H1 (cell line): ENCODE measurements around the gene HSPA4. TPM values are rescaled to one million over a fixed set of nuclear protein-coding genes. Genes with fewer than 3 reads are reported as not detected.

Source experiments
- CTCF ChIA-PET: fragments of 300-600 bp; sonication (Branson Sonifier 250); formaldehyde crosslinking; loops from one replicate; lab custom pipeline; 2021; ENCODE audit not compliant: partially characterized antibody; lab: Charles Lee
- POLR2A ChIA-PET: fragments of 300-600 bp; sonication (Branson Sonifier 250); formaldehyde crosslinking; loops from one replicate; lab custom pipeline; 2021; ENCODE audit warnings: inconsistent platforms; ENCODE audit not compliant: partially characterized antibody; lab: Charles Lee
- DNase-seq, 2 experiments: peaks; one replicate each; pipeline versions ENCODE4 v3.0.0 to v3.0.0-alpha.2; 2010 to 2022; ENCODE audit warnings: low spot score in 2 of 2, low read depth in 1 of 2, mixed read lengths in 1 of 2
- FAIRE-seq: peaks from 2 replicates; lab custom pipeline; 2011; peaks lifted over from hg19 to GRCh38; lab: Jason Lieb, UNC
- H2AFZ ChIP-seq: 2 replicates; pipeline ENCODE4 v1.8.1; 2012; ENCODE audit warnings: low read length, inconsistent platforms
- H2AK5ac ChIP-seq: 2 replicates; pipeline ENCODE4 v1.6.1; 2013; ENCODE audit warnings: low read depth, low read length
- H2BK120ac ChIP-seq: replicated peaks from 2 replicates; pipeline ENCODE3; 2013; ENCODE audit warnings: low read depth, low read length, inconsistent platforms
- H2BK12ac ChIP-seq: 2 replicates; pipeline ENCODE4 v1.6.1; 2013; ENCODE audit warnings: low read depth, low read length
- H2BK15ac ChIP-seq: 2 replicates; pipeline ENCODE4 v1.6.1; 2013; ENCODE audit warnings: low read length
- H2BK20ac ChIP-seq: 2 replicates; pipeline ENCODE4 v1.6.1; 2013; ENCODE audit warnings: low read length
- H2BK5ac ChIP-seq: 2 replicates; pipeline ENCODE4 v1.6.1; 2013; ENCODE audit warnings: low read depth, low read length
- H3K14ac ChIP-seq: 2 replicates; pipeline ENCODE4 v1.6.1; 2013; ENCODE audit warnings: inconsistent platforms; ENCODE audit not compliant: insufficient read length
- H3K18ac ChIP-seq: 2 replicates; pipeline ENCODE4 v1.6.1; 2013; ENCODE audit warnings: low read length; ENCODE audit errors: extremely low read depth
- H3K23ac ChIP-seq: 2 replicates; pipeline ENCODE4 v1.6.1; 2013; ENCODE audit warnings: inconsistent platforms; ENCODE audit not compliant: insufficient read length
- H3K23me2 ChIP-seq: 2 replicates; pipeline ENCODE4 v1.6.1; 2013; ENCODE audit warnings: low read depth, low read length
- H3K27ac ChIP-seq: 2 replicates; pipeline ENCODE4 v1.6.1; 2011; ENCODE audit warnings: low read depth, low read length, inconsistent platforms
- H3K27me3 ChIP-seq, 4 experiments: replicated peaks in 1 of 4; 1 replicate in 1 of 4; 2 replicates in 3 of 4; pipeline versions ENCODE4 v1.6.1 to v1.8.1; 2011 to 2013; ENCODE audit warnings: low read length in 3 of 4, mild to moderate bottlenecking in 3 of 4, inconsistent platforms in 2 of 4, mixed read lengths in 2 of 4, moderate library complexity in 1 of 4; ENCODE audit not compliant: control insufficient read depth in 3 of 4, insufficient read depth in 3 of 4; ENCODE audit errors: extremely low read depth in 1 of 4
- H3K36me3 ChIP-seq, 4 experiments: 2 replicates each; pipeline versions ENCODE4 v1.6.1 to v1.8.1; 2011 to 2013; ENCODE audit warnings: mild to moderate bottlenecking in 4 of 4, low read length in 3 of 4, moderate library complexity in 2 of 4, control low read depth in 1 of 4, inconsistent platforms in 1 of 4; ENCODE audit not compliant: insufficient read depth in 4 of 4, control insufficient read depth in 2 of 4
- H3K4ac ChIP-seq: replicated peaks from 2 replicates; pipeline ENCODE3; 2013; ENCODE audit warnings: low read length, low read depth, mixed read lengths, inconsistent platforms; ENCODE audit not compliant: insufficient read length
- H3K4me1 ChIP-seq, 4 experiments: replicated peaks in 1 of 4; 1 replicate in 1 of 4; 2 replicates in 3 of 4; pipeline versions ENCODE4 v1.6.1 to v1.8.1; 2011 to 2013; ENCODE audit warnings: low read length in 3 of 4, inconsistent platforms in 2 of 4, mixed read lengths in 1 of 4; ENCODE audit not compliant: insufficient read depth in 4 of 4, control insufficient read depth in 3 of 4
- H3K4me2 ChIP-seq, 2 experiments: 2 replicates each; pipeline versions ENCODE4 v1.6.1 to v1.8.1; 2011 to 2013; ENCODE audit warnings: low read depth in 2 of 2, low read length in 2 of 2, control low read depth in 1 of 2, inconsistent platforms in 1 of 2, mild to moderate bottlenecking in 1 of 2; ENCODE audit not compliant: insufficient read depth in 1 of 2
- H3K4me3 ChIP-seq, 4 experiments: fragments of 200-600, 300-600 bp in 1 of 4; sonication (generic), shearing (Covaris generic), sonication (Bioruptor Twin) in 1 of 4; 2 replicates each; pipeline versions ENCODE4 v1.5.1 to v1.8.1; 2011 to 2016; ENCODE audit warnings: low read length in 4 of 4, low read depth in 3 of 4, control low read depth in 2 of 4, inconsistent platforms in 2 of 4, mild to moderate bottlenecking in 2 of 4, mixed read lengths in 1 of 4, moderate library complexity in 1 of 4; ENCODE audit not compliant: insufficient read depth in 2 of 4; ENCODE audit errors: extremely low read depth in 1 of 4
- H3K56ac ChIP-seq: replicated peaks from 2 replicates; pipeline ENCODE3; 2013; ENCODE audit warnings: low read depth, mild to moderate bottlenecking, mixed read lengths, low read length, inconsistent platforms; ENCODE audit not compliant: insufficient read length
- H3K79me1 ChIP-seq: 2 replicates; pipeline ENCODE4 v1.6.1; 2013; ENCODE audit warnings: low read depth, low read length, control low read depth
- H3K79me2 ChIP-seq, 2 experiments: 2 replicates each; pipeline versions ENCODE4 v1.6.1 to v1.8.1; 2012 to 2013; ENCODE audit warnings: low read length in 2 of 2, mild to moderate bottlenecking in 2 of 2, inconsistent platforms in 1 of 2; ENCODE audit not compliant: insufficient read depth in 2 of 2, control insufficient read depth in 1 of 2
- H3K9ac ChIP-seq, 4 experiments: replicated peaks in 1 of 4; 1 replicate in 1 of 4; 2 replicates in 3 of 4; pipeline versions ENCODE4 v1.6.1 to v1.8.1; 2011 to 2013; ENCODE audit warnings: low read depth in 3 of 4, low read length in 3 of 4, control low read depth in 2 of 4, mild to moderate bottlenecking in 2 of 4, moderate library complexity in 2 of 4, inconsistent platforms in 1 of 4; ENCODE audit errors: extremely low read depth in 1 of 4
- H3K9me3 ChIP-seq, 2 experiments: 2 replicates each; pipeline versions ENCODE4 v1.6.1 to v1.8.1; 2012 to 2013; ENCODE audit warnings: mild to moderate bottlenecking in 2 of 2, moderate library complexity in 2 of 2, control low read depth in 1 of 2, inconsistent platforms in 1 of 2, low read depth in 1 of 2, low read length in 1 of 2, mixed read lengths in 1 of 2; ENCODE audit not compliant: insufficient read depth in 2 of 2
- H4K20me1 ChIP-seq, 2 experiments: replicated peaks in 1 of 2; 2 replicates each; pipeline versions ENCODE3 to v1.8.1; 2011 to 2013; ENCODE audit warnings: inconsistent platforms in 2 of 2, low read length in 2 of 2, mild to moderate bottlenecking in 1 of 2; ENCODE audit not compliant: insufficient read depth in 2 of 2, control insufficient read depth in 1 of 2
- H4K5ac ChIP-seq: 2 replicates; pipeline ENCODE4 v1.6.1; 2013; ENCODE audit warnings: low read length, low read depth, mixed read lengths, inconsistent platforms; ENCODE audit not compliant: insufficient read length
- H4K8ac ChIP-seq: 2 replicates; pipeline ENCODE4 v1.8.0; 2013; ENCODE audit warnings: mild to moderate bottlenecking, moderate library complexity, low read length, inconsistent platforms; ENCODE audit not compliant: insufficient read depth; ENCODE audit errors: extremely low read depth
- H4K91ac ChIP-seq: replicated peaks from 2 replicates; pipeline ENCODE3; 2013; ENCODE audit warnings: low read length, mixed read lengths, inconsistent platforms; ENCODE audit not compliant: insufficient read length
- CHD2 ChIP-seq: IDR thresholded peaks from 2 replicates; pipeline ENCODE4 v1.6.1; 2012; ENCODE audit warnings: low read length, improper control_type of control experiment
- CREB1 ChIP-seq: IDR thresholded peaks from 2 replicates; pipeline ENCODE4 v1.6.1; 2012; ENCODE audit warnings: inconsistent platforms
- EP300 ChIP-seq, 2 experiments: IDR thresholded peaks; 1 replicate in 1 of 2; 2 replicates in 1 of 2; pipeline ENCODE4 v1.6.1; 2011 to 2012; ENCODE audit warnings: low read depth in 2 of 2, low read length in 2 of 2, mild to moderate bottlenecking in 2 of 2, borderline replicate concordance in 1 of 2, inconsistent platforms in 1 of 2, moderate library complexity in 1 of 2
- GTF2F1 ChIP-seq: IDR thresholded peaks from 2 replicates; pipeline ENCODE4 v1.6.1; 2012; ENCODE audit warnings: low read depth, low read length, improper control_type of control experiment, borderline replicate concordance
- JUN ChIP-seq: IDR thresholded peaks from 2 replicates; pipeline ENCODE4 v1.6.1; 2011; ENCODE audit warnings: low read depth, mild to moderate bottlenecking, improper control_type of control experiment, low read length
- KDM4A ChIP-seq: IDR thresholded peaks from one replicate; pipeline ENCODE4 v1.7.1; 2012; ENCODE audit warnings: low read depth, mild to moderate bottlenecking, moderate library complexity, low read length, inconsistent platforms; ENCODE audit not compliant: severe bottlenecking
- RXRA ChIP-seq: IDR thresholded peaks from 2 replicates; pipeline ENCODE4 v1.6.1; 2011; ENCODE audit warnings: low read depth, mild to moderate bottlenecking, low read length, moderate library complexity; ENCODE audit not compliant: insufficient read depth
- SAP30 ChIP-seq: fragments of 300-600 bp; sonication (generic); IDR thresholded peaks from 2 replicates; pipeline ENCODE4 v1.7.1; 2012; ENCODE audit warnings: low read length, moderate library complexity, mild to moderate bottlenecking, inconsistent platforms; ENCODE audit not compliant: insufficient read depth, insufficient replicate concordance
- USF2 ChIP-seq: IDR thresholded peaks from 2 replicates; pipeline ENCODE4 v1.6.1; 2011; ENCODE audit warnings: low read length, improper control_type of control experiment
- WGBS, 2 experiments: shearing (Covaris generic) in 1 of 2; methylation state at CpG; one replicate each; pipeline versions ENCODE4 v1.1.6 to v1.1.7; 2013 to 2015; ENCODE audit warnings: low lambda C conversion rate in 2 of 2, mixed read lengths in 2 of 2, inconsistent platforms in 1 of 2, low coverage in 1 of 2, missing lambda C conversion rate in 1 of 2; ENCODE audit not compliant: insufficient replicate concordance in 2 of 2, insufficient coverage in 1 of 2, insufficient read length in 1 of 2; ENCODE audit errors: extremely low coverage in 1 of 2, missing lambda C conversion rate in 1 of 2; 5-methylcytosine and 5-hydroxymethylcytosine counted together
- polyA plus RNA-seq, 7 experiments: library from polyadenylated mRNA; depleted of rRNA in 3 of 7; stranded (reverse) in 5 of 7; unstranded in 2 of 7; fragments of >200 nt in 5 of 7; fragments of 200-250 nt in 2 of 7; gene quantifications; 1 replicate in 5 of 7; 2 replicates in 1 of 7; 4 replicates in 1 of 7; pipeline versions ENCODE4 v1.2.1 to v1.2.3, GENCODE V29; 2011 to 2013; ENCODE audit warnings: missing spikeins in 2 of 7, mixed read lengths in 2 of 7
- total RNA-seq: library from RNA; stranded (reverse); fragmentation: NEBNext Ultra II Directional; extraction: Animal tissue kit (Norgen Biotek cat#: 25700); gene quantifications from 2 replicates; pipeline ENCODE4 v1.2.1, GENCODE V29; 2021

Gene HSPA4
- total and polyA plus RNA-seq, 2 of the 8 experiments (the other 6 are each of a cell fraction or from before 2014, with no cell fraction given): 28.9 to 445 TPM

GRCh38 chr5:133079048-133079447 is 27.2 kb downstream of the HSPA4 start:
- Histone ChIP-seq H3K79me1 (no peaks in the 10 kb centered on the region; the same call in 1 of the 2 replicates), H3K4me3 (no peak overlapping the region), H3K18ac (no peak overlapping the region), H3K4me1 (peaks cover 0 to 3% (median 1%) of the 10 kb centered on the region in 4 experiments; a peak in 1 of 7 replicates), H3K9ac (no peak overlapping the region), H2AFZ (no peak overlapping the region), H4K5ac (no peak overlapping the region), H3K9me3 (no peaks in the 10 kb centered on the region), H3K27me3 (no peaks in the 10 kb centered on the region), H2AK5ac (no peak overlapping the region), H3K36me3 (peaks cover 7 to 53% (median 24%) of the 10 kb centered on the region in 4 experiments), H3K27ac (no peak overlapping the region), H4K20me1 (peaks cover 10% of the 10 kb centered on the region in 2 experiments), H3K4me2 (no peak overlapping the region), H3K23me2 (no peaks in the 10 kb centered on the region), H3K56ac (no peak overlapping the region), H2BK20ac (no peak overlapping the region), H3K14ac (no peak overlapping the region), H3K4ac (no peak overlapping the region), H3K23ac (no peak overlapping the region), H2BK120ac (no peak overlapping the region), H2BK12ac (no peak overlapping the region), H2BK5ac (no peak overlapping the region), H2BK15ac (no peak overlapping the region), H4K91ac (no peak overlapping the region), H3K79me2 (peaks cover 6 to 91% of the 10 kb centered on the region in 2 experiments; a peak in 3 of 4 replicates), H4K8ac (no peak overlapping the region)
- no peak for FAIRE-seq
- CTCF ChIA-PET: no interaction called here
- no peak for DNase-seq
- POLR2A ChIA-PET: no interaction called here
- WGBS, 2 experiments: 92% methylated on average over 3 of the region's 3 CpGs; no CpG with 5 or more reads in 1 of the 2 experiments
- TF ChIP-seq JUN (no peak), CREB1 (no peak), RXRA (no peak), SAP30 (no peak), EP300 (IDR thresholded peaks at IDR 0.05; ENCODE audit: borderline replicate concordance in 1 of 2, low read depth in 2 of 2, low read length in 2 of 2) (no peak), CHD2 (no peak), USF2 (no peak), GTF2F1 (no peak), KDM4A (no peak)
